ENCODE data around the gene CBX4.

The CBX4 gene

DNA sequence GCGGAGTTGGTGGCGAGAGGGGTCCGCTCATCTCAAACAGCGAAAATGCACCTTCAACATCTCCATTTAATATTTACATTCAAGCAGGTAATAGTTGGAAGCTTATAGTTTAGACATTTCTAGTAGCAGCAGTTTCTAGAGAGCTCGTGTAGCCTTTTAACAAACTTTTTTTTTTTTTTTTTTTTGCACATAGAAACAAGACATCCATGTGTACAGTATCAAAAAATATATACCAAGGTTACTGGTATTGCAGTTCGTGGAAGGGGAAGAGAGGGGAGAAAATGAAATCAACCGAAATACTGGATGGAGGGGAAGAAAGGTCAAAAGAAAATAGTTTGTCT is 6.2 kb downstream of the CBX4 start:
- Histone ChIP-seq H3K27ac (ENCODE audit: low read depth, low read length) (no peak overlapping the region), H3K9me3 (ENCODE audit: insufficient read depth, low read length) (no peaks in the 10 kb centered on the region), H3K4me3 (ENCODE audit: insufficient read depth, low read length, poor library complexity, severe bottlenecking) (no peak overlapping the region), H3K9me2 (replicated peaks; ENCODE audit: insufficient read depth, low read length) (no peaks in the 10 kb centered on the region), H3K27me3 (ENCODE audit: low read length) (no peaks in the 10 kb centered on the region), H2AFZ (ENCODE audit: low read depth, low read length, severe bottlenecking) (no peak overlapping the region), H3F3A (ENCODE audit: insufficient read depth) (peaks cover 10% of the 10 kb centered on the region), H3K4me2 (ENCODE audit: low read depth, low read length, poor library complexity, severe bottlenecking) (no peak overlapping the region), H4K20me1 (ENCODE audit: low read depth, low read length) (peaks cover 17% of the 10 kb centered on the region; the same call in 1 of the 2 replicates), H3K9ac (ENCODE audit: low read length) (no peak overlapping the region), H3K79me2 (ENCODE audit: insufficient read depth, low read length) (peaks cover 18% of the 10 kb centered on the region), H3K36me3 (ENCODE audit: low read length) (0 out of 2 replicates have a peak, but pooled peaks cover 3% of the 10 kb centered on the region)
- TF ChIP-seq, protein P1, sequence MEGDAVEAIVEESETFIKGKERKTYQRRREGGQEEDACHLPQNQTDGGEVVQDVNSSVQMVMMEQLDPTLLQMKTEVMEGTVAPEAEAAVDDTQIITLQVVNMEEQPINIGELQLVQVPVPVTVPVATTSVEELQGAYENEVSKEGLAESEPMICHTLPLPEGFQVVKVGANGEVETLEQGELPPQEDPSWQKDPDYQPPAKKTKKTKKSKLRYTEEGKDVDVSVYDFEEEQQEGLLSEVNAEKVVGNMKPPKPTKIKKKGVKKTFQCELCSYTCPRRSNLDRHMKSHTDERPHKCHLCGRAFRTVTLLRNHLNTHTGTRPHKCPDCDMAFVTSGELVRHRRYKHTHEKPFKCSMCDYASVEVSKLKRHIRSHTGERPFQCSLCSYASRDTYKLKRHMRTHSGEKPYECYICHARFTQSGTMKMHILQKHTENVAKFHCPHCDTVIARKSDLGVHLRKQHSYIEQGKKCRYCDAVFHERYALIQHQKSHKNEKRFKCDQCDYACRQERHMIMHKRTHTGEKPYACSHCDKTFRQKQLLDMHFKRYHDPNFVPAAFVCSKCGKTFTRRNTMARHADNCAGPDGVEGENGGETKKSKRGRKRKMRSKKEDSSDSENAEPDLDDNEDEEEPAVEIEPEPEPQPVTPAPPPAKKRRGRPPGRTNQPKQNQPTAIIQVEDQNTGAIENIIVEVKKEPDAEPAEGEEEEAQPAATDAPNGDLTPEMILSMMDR (IDR thresholded peaks at IDR 0.05; ENCODE audit: insufficient read depth, low read length, poor library complexity, severe bottlenecking), result no peak
- TF ChIP-seq EZH2phosphoT487 (conservative IDR thresholded peaks at IDR 0.05; ENCODE audit: low read length), result no peak

DNA sequence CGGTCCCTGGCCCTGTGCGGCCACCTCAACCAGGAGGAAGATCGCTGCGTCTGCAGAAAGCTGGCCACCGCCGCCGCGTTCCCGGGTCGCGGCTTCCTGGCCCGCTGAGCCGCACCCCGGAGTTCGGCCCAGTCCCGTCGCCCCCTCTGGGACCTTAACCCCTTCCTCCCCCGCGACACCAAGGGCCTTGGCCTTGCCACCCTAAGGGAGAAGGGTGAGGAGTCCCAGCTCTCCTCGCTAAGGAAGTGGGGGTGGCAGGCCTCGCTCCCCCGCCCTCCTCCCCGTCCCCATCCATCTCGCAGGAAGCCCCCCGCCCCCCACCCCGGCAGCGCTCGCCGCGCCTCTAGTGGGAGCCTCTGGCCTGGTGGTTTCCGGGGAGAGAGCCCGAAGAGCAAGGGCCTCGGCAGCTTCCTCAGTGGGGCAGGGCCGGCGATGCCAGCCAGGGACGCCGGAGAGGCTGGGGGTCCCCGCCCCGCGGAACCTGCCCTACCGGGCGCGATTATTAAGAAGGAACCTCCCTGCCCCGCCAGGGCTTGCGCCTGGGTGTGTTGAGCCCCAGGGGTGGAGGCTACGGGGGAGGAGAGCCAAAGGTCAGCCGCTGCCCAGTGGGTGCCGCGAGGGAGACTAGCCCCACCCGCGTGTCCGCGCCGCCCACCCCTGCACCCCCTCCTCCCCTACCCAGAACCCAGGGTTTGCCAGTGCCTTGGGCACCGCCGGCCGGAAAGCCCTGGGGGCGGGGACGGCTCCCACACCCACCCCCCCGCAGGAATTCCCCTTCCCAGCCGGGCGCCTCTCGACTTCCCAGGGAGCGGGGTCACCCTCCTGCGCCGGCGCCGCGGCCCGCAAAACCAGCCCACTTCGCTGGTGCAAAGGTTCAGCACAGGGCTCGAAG is 6.8 kb downstream of the CBX4 start:
- Histone ChIP-seq H3K9me2 (replicated peaks; ENCODE audit: insufficient read depth, low read length) (no peaks in the 10 kb centered on the region), H3K9ac (ENCODE audit: low read length) (no peak overlapping the region), H3F3A (ENCODE audit: insufficient read depth) (peaks cover 5% of the 10 kb centered on the region), H3K4me3 (ENCODE audit: insufficient read depth, low read length, poor library complexity, severe bottlenecking) (no peak overlapping the region), H2AFZ (ENCODE audit: low read depth, low read length, severe bottlenecking) (no peak overlapping the region), H3K27me3 (ENCODE audit: low read length) (no peaks in the 10 kb centered on the region), H3K79me2 (ENCODE audit: insufficient read depth, low read length) (peaks cover 12% of the 10 kb centered on the region), H3K4me2 (ENCODE audit: low read depth, low read length, poor library complexity, severe bottlenecking) (no peak overlapping the region), H3K27ac (ENCODE audit: low read depth, low read length) (no peak overlapping the region), H3K36me3 (ENCODE audit: low read length) (0 out of 2 replicates have a peak, but pooled peaks cover 3% of the 10 kb centered on the region), H4K20me1 (ENCODE audit: low read depth, low read length) (peaks cover 17% of the 10 kb centered on the region; the same call in 1 of the 2 replicates), H3K9me3 (ENCODE audit: insufficient read depth, low read length) (no peaks in the 10 kb centered on the region)
- TF ChIP-seq, protein P1 (IDR thresholded peaks at IDR 0.05; ENCODE audit: insufficient read depth, low read length, poor library complexity, severe bottlenecking), result no peak
- TF ChIP-seq EZH2phosphoT487 (conservative IDR thresholded peaks at IDR 0.05; ENCODE audit: low read length), result no peak

DNA sequence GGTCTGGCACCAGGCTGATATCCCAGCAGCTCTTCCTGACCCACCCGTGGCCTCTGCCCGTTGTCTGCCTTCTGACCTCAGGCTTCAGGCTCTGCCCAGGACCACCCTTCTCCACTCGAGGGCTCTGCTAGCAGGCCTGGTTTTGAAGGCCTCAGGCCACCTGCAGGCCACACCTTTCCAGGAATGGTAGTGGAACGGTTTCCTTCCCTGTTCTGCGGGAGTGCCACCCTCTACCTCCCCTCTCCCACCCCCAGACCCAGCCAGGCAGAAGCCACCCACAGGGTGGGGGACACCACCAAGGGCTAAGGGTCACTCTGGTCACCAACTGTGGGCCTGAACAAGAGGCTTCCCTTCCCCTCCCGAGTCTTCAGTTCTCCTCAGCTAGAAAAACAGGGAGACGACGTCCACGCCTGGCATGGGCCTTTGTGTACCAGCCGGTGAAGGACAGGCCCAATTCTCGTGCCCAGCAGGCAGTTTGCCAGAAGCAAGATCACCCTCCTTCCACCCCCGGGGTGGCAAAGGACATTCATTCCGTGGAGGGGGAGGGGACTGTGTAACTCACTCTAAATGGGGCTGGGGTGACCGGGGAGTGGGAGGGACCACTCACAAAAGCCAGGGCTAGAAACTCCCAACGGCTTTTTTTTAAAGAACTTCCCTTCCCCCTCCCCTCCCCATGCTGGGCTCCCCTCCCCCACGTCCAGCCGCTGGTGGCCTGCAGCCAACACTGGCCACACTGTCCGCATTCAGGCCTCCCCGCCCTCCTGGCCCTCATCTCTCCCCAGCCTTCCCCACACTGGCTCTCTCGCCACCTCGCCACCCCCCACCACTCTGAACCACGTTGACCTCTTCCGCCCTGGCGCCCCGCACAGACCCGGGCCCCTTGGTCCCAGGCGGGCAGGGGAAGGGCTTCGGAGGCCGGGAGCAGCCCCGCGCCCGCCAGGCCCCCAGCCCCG is 7.7 kb downstream of the CBX4 start:
- H3K27me3 ChIP-seq (ENCODE audit: low read length), result no peaks in the 10 kb centered on the region
- no peaks in the 10 kb centered on the region for H3F3A ChIP-seq (ENCODE audit: insufficient read depth)
- peaks cover 15% of the 10 kb centered on the region; the same call in 1 of the 2 replicates for H4K20me1 ChIP-seq (ENCODE audit: low read depth, low read length)
- no peak overlapping the region for H2AFZ ChIP-seq (ENCODE audit: low read depth, low read length, severe bottlenecking)
- no peak overlapping the region for H3K9ac ChIP-seq (ENCODE audit: low read length)
- H3K9me2 ChIP-seq (replicated peaks; ENCODE audit: insufficient read depth, low read length), result no peaks in the 10 kb centered on the region
- TF ChIP-seq EZH2phosphoT487 (conservative IDR thresholded peaks at IDR 0.05; ENCODE audit: low read length), result no peak
- TF ChIP-seq, protein P1 (IDR thresholded peaks at IDR 0.05; ENCODE audit: insufficient read depth, low read length, poor library complexity, severe bottlenecking), result no peak
- H3K4me2 ChIP-seq (ENCODE audit: low read depth, low read length, poor library complexity, severe bottlenecking), result no peak overlapping the region
- H3K4me3 ChIP-seq (ENCODE audit: insufficient read depth, low read length, poor library complexity, severe bottlenecking), result no peak overlapping the region
- H3K27ac ChIP-seq (ENCODE audit: low read depth, low read length), result no peak overlapping the region
- no peaks in the 10 kb centered on the region for H3K9me3 ChIP-seq (ENCODE audit: insufficient read depth, low read length)
- 0 out of 2 replicates have a peak, but pooled peaks cover 3% of the 10 kb centered on the region for H3K36me3 ChIP-seq (ENCODE audit: low read length)
- H3K79me2 ChIP-seq (ENCODE audit: insufficient read depth, low read length), result peaks cover 10% of the 10 kb centered on the region

Data from SU-DHL-6 (cell line).